ENCODE measurements around the gene FXR2. TPM values are rescaled to one million over a fixed set of nuclear protein-coding genes. Genes with fewer than 3 reads are reported as not detected.

FXR2 gene
- total RNA-seq, 1 donor from 2014 or later = 51.9 TPM

GRCh38 chr17:7570351-7570750, 44.3 kb downstream of the FXR2 start:
- DNase-seq = no peak

DNA sequence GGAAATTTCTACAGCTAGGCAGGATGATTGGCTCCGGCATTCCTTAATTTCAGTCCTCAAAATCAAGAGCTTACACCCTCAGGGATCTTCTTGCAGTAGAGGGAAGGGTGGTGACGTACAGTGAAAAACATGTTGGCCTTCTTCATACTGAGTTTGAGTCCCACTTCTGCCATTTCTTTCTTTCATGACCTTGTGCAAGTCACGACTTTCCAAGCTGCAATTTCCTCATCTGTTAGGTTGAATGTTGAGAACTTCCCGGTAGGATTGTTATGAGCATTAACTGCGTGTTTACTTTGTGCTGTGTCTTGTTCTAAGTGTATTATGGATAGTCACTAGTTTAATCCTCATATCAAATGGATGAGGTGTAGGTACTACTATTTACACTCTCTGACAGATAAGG, 45.1 kb downstream of the FXR2 start:
- no peak for DNase-seq

DNA sequence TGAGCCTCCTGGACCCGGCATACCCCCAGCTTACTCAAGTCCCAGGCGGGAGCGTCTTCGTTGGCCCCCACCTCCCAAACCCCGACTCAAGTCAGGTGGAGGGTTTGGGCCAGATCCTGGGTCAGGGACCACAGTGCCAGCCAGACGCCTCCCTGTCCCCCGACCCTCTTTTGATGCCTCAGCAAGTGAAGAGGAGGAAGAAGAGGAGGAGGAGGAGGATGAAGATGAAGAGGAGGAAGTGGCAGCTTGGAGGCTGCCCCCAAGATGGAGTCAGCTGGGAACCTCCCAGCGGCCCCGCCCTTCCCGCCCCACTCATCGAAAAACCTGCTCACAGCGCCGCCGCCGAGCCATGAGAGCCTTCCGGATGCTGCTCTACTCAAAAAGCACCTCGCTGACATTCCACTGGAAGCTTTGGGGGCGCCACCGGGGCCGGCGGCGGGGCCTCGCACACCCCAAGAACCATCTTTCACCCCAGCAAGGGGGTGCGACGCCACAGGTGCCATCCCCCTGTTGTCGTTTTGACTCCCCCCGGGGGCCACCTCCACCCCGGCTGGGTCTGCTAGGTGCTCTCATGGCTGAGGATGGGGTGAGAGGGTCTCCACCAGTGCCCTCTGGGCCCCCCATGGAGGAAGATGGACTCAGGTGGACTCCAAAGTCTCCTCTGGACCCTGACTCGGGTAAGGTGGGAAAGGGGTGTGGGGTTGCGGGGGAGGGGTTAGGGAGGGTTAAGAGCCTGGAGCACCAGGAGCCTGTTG, 51.4 kb downstream of the FXR2 start:
- no peak for DNase-seq

DNA sequence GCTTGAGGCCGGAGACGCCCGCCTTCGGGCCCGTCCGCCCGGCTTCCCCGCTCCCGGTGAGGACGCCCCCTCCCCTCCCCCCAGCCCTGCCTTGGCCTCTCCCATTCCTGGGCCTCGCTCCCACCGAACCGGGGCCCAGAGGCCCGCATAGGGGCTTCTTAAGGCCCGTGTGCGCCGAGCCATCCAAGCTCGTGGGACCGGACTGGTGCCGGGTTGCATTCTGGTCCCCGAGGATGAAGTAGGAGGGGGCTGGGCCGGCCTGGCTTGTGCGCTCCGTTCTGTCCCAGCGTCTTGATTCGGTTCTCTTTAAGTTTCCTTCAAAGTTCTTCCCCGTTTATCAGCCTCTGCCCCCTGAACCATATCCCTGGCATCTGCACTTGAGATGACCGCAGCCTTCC, 52.5 kb downstream of the FXR2 start:
- no peak for DNase-seq

DNA sequence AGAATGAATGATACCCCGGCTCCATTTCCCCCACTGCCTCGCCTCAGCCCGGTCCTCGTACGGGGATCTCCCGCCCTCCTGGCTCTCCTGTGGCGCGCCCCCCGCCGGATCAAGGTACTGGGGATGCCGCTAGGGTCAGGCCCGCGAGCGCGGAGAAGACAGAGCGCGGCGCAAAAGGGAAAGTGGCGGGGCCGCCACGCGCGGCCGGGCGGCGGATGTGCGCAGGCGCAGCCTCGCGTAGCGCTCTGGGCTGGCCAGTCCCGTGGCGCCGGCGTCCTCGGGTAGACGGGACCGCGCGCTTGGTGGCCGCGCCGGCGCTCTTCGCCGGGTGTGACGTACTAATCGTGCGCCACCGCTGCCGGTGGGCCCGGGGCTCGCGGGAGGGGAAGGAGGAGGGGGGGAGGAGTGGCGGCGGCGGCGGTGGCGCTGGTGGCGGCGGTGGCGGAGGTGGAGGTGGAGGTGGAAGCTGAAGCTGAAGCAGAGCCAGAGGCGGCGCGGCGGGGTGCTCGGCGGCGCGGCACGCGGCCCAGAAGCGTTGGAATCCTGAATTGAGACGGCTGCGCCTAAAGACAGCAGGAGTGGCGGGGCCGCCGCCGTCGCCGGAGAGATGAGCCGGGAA, 53.0 kb downstream of the FXR2 start, which contains the start of gene SENP3:
SENP3 (plus strand) TSS at position 331 of the 619 bp plus-strand sequence. CDS start 1,158 bp downstream, outside the sequence.
- DNase-seq = peak; percentile 82

DNA sequence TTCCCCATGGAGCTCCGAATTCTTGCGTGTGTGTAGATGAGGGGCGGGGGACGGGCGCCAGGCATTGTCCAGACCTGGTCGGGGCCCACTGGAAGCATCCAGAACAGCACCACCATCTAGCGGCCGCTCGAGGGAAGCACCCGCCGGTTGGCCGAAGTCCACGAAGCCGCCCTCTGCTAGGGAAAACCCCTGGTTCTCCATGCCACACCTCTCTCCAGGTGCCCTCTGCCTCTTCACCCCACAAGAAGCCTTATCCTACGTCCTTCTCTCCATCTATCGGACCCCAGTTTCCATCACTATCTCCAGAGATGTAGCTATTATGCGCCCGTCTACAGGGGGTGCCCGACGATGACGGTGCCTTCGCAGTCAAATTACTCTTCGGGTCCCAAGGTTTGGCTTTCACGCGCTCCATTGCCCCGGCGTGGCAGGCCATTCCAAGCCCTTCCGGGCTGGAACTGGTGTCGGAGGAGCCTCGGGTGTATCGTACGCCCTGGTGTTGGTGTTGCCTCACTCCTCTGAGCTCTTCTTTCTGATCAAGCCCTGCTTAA, 53.6 kb downstream of the FXR2 start:
- peak; percentile 64 for DNase-seq

DNA sequence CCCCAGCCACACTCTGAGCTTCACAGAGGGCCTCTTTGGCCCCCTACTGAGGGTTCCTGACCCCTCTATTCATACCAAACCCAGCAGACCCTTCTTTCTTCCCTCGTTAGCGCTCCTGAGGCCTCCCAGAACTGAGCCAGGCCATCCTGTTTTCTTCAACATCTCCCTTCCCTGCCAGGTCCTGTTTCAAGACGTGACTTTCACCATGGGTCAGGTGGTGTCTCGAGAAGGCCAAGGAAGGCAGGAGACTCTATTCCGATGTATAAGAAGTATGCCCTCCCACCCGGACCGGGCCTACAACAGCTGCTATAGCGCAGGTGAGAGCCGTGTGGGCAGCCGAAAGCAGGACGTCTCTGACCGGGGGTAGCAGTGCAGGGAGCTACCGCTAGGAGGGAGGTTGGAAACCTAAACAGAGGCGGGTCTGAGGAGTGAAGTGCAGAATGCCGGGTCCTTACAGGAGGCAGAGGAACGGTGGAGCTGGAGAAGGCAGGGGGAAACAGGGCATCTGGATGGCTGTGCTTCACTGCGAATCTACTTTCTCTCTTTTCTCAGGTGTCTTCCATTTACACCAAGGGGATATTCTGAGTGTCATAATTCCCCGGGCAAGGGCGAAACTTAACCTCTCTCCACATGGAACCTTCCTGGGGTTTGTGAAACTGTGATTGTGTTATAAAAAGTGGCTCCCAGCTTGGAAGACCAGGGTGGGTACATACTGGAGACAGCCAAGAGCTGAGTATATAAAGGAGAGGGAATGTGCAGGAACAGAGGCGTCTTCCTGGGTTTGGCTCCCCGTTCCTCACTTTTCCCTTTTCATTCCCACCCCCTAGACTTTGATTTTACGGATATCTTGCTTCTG, 54.3 kb downstream of the FXR2 start:
- DNase-seq = no peak

GRCh38 chr17:7559320-7560171, 55.2 kb downstream of the FXR2 start:
- no peak for DNase-seq

GRCh38 chr17:7558544-7559319, 56.0 kb downstream of the FXR2 start, which contains the start of gene TNFSF13:
TSS of gene TNFSF13 (plus strand) at chr17:7558750. CDS start at chr17:7559040, 290 bp downstream.
- DNase-seq = no peak

- DNase-seq = peak; percentile 59
Observed at GRCh38 chr17:7557775-7558543, 56.7 kb downstream of the FXR2 start.

- no peak for DNase-seq
Observed at GRCh38 chr17:7557147-7557764, 57.4 kb downstream of the FXR2 start.

GRCh38 chr17:7556627-7557026, 58.1 kb downstream of the FXR2 start:
- no peak for DNase-seq

GRCh38 chr17:7555320-7555948, 59.3 kb downstream of the FXR2 start:
- no peak for DNase-seq

- no peak for DNase-seq
Observed at GRCh38 chr17:7553356-7553755, 61.3 kb downstream of the FXR2 start.

DNA sequence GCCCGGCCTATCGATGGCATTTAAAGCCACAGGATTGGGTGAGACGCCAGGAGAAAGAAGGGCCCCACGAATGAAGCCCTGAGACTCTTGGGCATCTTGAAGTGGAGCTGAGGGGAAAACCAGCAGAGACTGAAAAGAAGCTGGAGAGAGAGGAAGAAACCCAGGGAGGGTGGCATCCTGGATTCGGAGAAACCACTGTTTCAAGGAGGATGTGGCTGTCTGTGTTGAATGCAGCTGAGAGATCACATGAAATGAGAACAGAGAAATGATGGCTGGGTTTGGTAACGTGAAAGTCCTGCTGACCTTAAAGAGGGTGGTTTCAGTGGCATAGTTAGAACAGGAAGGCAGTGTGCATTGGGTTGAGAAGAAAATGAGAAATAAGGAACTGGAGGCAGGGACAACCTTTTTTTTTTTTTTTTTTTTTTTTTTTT, 62.1 kb downstream of the FXR2 start:
- DNase-seq = no peak

GRCh38 chr17:7551396-7551795, 63.3 kb downstream of the FXR2 start:
- no peak for DNase-seq

DNA sequence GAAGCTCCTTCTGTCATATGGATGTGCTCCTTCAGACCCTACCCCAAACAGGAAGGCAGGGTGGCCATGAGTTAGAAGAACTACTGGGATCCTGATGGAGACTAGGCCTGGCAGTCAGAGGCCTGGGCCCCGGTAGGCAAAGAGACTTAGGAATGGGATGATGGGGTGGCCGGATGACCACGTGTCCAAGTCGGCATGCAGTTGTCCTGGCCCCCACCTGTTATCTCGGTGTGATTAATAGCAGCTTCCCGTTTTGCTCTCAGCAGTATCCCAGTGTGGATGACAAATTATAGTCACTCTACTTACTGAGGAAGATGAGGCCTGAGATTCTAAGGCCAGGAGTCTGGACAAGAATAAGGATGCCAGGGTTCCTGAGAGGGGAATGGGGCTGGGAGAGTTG, 64.4 kb downstream of the FXR2 start:
- DNase-seq = no peak

GRCh38 chr17:7549401-7550055, 65.2 kb downstream of the FXR2 start:
- DNase-seq = peak; percentile 17

All from occipital lobe (tissue), 2 donors.